Central memory CD8-positive, alpha-beta T cell (primary cell): ENCODE results near the gene SLC24A3.

Experiments used
- ATAC-seq: fragments of 150-1000 bp; cut with Tn5 transposase; replicated peaks from 2 replicates; pipeline ENCODE4 v1.10.0; 2022; ENCODE audit warnings: mild to moderate bottlenecking, moderate FRiP score, moderate number of reproducible peaks; ENCODE audit not compliant: poor library complexity, severe bottlenecking; ENCODE audit errors: extremely low read depth
- DNase-seq, 2 donors: peaks; one replicate each; pipeline ENCODE4 v3.0.0; 2021; ENCODE audit warnings: low spot score in 2 of 2
- H3K27ac Mint-ChIP-seq: one replicate; pipeline ENCODE4 v1.8.0; 2022; ENCODE audit warnings: low read depth, mild to moderate bottlenecking, moderate library complexity, mixed read lengths
- H3K27me3 Mint-ChIP-seq: one replicate; pipeline ENCODE4 v1.8.0; 2022; ENCODE audit warnings: mixed read lengths
- H3K36me3 Mint-ChIP-seq: one replicate; pipeline ENCODE4 v1.8.0; 2022; ENCODE audit warnings: mild to moderate bottlenecking, moderate library complexity, mixed read lengths; ENCODE audit not compliant: insufficient read depth
- H3K4me1 Mint-ChIP-seq: one replicate; pipeline ENCODE4 v1.8.0; 2022; ENCODE audit warnings: mixed read lengths
- H3K4me3 Mint-ChIP-seq: one replicate; pipeline ENCODE4 v1.8.0; 2022; ENCODE audit warnings: mild to moderate bottlenecking, moderate library complexity, mixed read lengths
- H3K9me3 Mint-ChIP-seq: one replicate; pipeline ENCODE4 v1.8.0; 2022; ENCODE audit warnings: mixed read lengths

Gene SLC24A3

DNA sequence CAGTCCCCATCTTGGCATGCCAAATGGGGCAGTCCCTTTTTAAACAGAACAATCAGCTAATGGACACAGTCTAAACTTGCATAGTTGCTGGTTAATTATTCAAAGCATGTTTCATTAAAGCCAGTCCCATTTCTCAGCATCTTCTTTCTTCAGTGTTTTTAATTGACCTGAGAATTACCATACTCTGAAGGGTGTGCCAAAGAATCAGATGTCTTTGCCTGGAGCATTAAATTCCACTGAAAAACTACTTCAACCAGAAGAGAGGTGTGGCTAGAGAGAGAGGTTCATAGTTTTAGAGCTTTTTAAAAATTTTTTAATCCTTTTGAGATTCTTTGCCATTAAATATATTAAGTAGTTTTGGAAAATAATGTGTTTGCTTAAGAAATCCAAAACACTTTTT, 37.9 kb downstream of the SLC24A3 start:
- Mint-ChIP-seq H3K4me1 (no peaks in the 10 kb centered on the region), H3K9me3 (peaks cover 4% of the 10 kb centered on the region), H3K36me3 (peaks cover 2% of the 10 kb centered on the region), H3K27ac (no peak overlapping the region), H3K27me3 (no peaks in the 10 kb centered on the region), H3K4me3 (no peak overlapping the region)
- DNase-seq (no peak), ATAC-seq (no peak)

DNA sequence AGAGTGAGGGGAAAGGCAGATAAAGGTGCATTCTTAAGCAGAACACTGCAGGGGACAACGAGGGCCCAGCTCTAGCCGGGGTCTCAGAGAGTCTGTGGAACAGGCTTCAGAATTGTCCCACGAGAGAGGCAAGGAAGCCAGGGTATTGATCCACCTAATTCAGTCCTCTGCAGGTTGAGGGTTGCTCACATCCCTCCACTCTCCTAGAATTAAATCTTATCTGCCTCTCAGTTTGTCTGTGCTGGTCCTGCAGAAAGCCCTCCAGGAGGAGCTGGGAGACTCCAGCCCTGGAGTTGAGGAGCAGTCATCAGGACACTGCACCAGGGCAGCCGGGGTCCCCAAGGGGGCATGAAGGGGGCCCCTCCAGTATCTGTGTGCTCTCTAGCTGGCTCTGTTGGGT, 39.1 kb downstream of the SLC24A3 start:
- no peak for DNase-seq
- Mint-ChIP-seq H3K36me3 (peaks cover 2% of the 10 kb centered on the region), H3K9me3 (peaks cover 4% of the 10 kb centered on the region), H3K4me3 (no peak overlapping the region), H3K27me3 (no peaks in the 10 kb centered on the region), H3K27ac (no peak overlapping the region), H3K4me1 (no peaks in the 10 kb centered on the region)
- no peak for ATAC-seq

DNA sequence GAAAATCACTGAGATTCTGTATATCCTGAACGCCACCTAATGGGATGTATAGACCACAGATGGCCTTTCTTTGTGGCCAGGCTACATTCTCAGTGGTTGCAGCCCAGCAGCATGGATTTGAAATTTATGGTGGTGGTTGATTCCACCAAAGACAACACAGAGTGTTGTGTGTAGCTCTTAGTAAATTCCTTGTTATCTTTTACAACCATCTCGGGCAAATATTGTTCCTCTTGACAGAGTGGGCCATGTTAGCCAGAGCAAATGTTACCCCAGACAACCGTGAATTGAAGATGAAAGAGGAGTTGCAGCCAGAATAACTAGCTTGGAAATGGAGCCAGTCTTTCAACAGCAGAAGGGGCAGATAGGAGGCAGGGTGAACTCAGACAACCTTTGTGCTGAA, 39.5 kb downstream of the SLC24A3 start:
- Mint-ChIP-seq H3K4me1 (no peaks in the 10 kb centered on the region), H3K27ac (no peak overlapping the region), H3K27me3 (no peaks in the 10 kb centered on the region), H3K4me3 (no peak overlapping the region), H3K9me3 (peaks cover 4% of the 10 kb centered on the region), H3K36me3 (peaks cover 2% of the 10 kb centered on the region)
- no peak for ATAC-seq
- DNase-seq, result no peak

GRCh38 chr20:19252451-19253120, 40.1 kb downstream of the SLC24A3 start:
- Mint-ChIP-seq H3K9me3 (peaks cover 4% of the 10 kb centered on the region), H3K36me3 (peaks cover 2% of the 10 kb centered on the region), H3K4me1 (no peaks in the 10 kb centered on the region), H3K27ac (no peak overlapping the region), H3K4me3 (no peak overlapping the region), H3K27me3 (no peaks in the 10 kb centered on the region)
- DNase-seq (no peak), ATAC-seq (no peak)

GRCh38 chr20:19253316-19253715, 40.9 kb downstream of the SLC24A3 start:
- H3K27me3 Mint-ChIP-seq, result no peaks in the 10 kb centered on the region
- H3K4me1 Mint-ChIP-seq, result no peaks in the 10 kb centered on the region
- H3K9me3 Mint-ChIP-seq, result peaks cover 4% of the 10 kb centered on the region
- H3K36me3 Mint-ChIP-seq, result peaks cover 2% of the 10 kb centered on the region
- H3K4me3 Mint-ChIP-seq, result no peak overlapping the region
- DNase-seq (no peak), ATAC-seq (no peak)
- H3K27ac Mint-ChIP-seq, result no peak overlapping the region

DNA sequence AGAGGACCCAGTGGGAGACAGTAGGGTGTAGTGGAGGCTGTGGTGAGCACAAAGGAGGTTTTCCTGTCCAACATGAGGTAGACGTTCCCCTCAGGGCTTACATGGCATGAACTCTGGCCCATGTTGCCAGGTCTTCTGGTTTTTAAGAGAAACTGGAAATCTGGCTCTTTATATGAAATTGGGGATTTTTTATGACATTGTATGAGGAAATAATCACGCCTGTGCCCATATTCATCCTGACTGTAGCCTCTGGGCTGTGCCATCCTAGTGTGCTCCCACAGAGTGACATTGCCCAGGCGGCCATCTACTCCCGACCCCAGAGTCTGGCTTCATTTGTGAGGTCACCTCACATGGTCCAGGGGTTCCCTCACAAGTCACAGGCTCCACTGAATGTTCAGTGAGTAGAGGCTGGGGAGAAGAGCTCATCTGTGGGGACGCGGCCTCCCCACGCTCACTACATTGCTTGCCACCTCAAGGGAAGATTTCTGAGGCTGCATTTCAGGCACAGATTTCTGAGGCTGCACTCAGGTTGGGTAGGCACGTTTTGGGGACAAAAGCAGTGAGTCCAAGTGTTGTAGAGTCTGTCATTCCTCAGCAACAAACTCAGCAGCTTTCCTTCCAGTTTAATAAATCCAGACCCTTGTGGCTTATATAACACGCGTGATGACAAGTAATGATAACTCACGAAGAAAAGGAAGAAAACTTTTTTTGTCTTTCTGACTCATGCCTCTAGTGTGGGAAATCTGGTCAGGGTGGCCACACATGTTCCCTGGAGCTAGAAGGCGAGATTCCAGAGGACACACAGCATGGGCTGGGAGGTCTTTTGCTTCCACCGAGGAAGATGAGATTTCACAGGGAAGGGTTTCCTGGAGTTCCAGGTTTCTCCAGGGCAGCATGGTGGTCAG, 41.7 kb downstream of the SLC24A3 start:
- Mint-ChIP-seq H3K36me3 (peaks cover 2% of the 10 kb centered on the region), H3K4me1 (no peaks in the 10 kb centered on the region), H3K27me3 (no peaks in the 10 kb centered on the region), H3K9me3 (no peaks in the 10 kb centered on the region), H3K27ac (no peak overlapping the region), H3K4me3 (no peak overlapping the region)
- no peak for ATAC-seq
- DNase-seq, result no peak

DNA sequence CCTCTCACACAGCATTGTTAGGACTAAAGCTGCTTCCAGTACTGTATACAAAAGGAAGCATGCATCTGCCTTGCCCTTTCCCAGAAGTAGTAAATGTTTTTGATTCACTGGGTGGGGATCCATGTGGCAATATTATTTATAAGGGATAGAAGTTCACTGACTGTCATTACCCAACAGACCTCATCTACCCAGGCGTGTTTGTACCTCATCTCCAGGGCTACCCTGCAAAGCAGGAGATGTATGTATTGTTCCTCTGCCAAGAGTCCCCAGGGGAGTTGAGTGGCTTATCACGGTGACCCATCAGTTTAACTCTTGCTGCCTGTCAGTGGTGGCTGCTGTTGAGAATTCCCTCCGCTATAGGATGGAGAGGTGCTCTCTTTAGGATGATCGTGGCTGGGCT, 42.5 kb downstream of the SLC24A3 start:
- Mint-ChIP-seq H3K4me1 (no peaks in the 10 kb centered on the region), H3K9me3 (no peaks in the 10 kb centered on the region), H3K36me3 (peaks cover 2% of the 10 kb centered on the region), H3K27me3 (no peaks in the 10 kb centered on the region), H3K27ac (no peak overlapping the region), H3K4me3 (no peak overlapping the region)
- ATAC-seq (no peak), DNase-seq (no peak)

GRCh38 chr20:19256085-19256484, 43.6 kb downstream of the SLC24A3 start:
- ATAC-seq, result no peak
- DNase-seq, result no peak
- Mint-ChIP-seq H3K27me3 (no peaks in the 10 kb centered on the region), H3K4me1 (no peaks in the 10 kb centered on the region), H3K4me3 (no peak overlapping the region), H3K27ac (no peak overlapping the region), H3K36me3 (peaks cover 2% of the 10 kb centered on the region), H3K9me3 (no peaks in the 10 kb centered on the region)

DNA sequence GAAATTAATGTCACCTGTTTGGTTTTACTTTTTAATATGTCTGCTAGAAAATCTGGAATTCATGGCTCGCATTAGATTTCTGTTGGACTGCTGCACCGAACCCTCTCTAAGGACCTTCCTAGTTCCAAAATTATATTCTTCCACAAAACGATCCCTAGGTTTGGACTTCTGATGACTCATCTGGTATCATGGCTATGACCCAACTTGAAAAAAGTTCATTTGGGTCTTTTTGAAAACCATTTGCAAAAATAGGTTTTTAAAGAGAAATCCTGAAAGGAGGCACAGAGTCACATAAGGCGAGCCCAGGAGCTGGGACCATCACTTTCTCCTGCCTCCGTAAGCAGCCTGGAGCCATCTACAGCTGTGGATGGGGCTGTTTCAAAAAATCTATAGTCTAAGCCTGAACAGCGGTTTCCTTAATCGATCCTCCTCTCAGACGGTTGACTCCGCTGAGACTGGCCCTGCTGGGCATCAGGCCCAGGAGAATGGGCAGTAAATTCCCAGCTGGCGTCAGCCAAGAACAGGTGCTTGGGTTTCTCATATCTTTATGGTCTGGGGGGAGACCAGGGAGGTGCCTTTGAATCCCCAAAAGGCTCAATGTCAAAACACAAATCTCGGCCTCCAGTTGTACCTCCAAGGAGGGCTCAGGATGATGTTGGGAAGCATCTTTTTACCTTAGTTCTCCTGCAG, 44.6 kb downstream of the SLC24A3 start:
- H3K4me3 Mint-ChIP-seq, result no peak overlapping the region
- no peak for ATAC-seq
- no peaks in the 10 kb centered on the region for H3K27me3 Mint-ChIP-seq

GRCh38 chr20:19257865-19258264, 45.4 kb downstream of the SLC24A3 start:
- Mint-ChIP-seq H3K4me3 (no peak overlapping the region), H3K27me3 (no peaks in the 10 kb centered on the region), H3K4me1 (no peaks in the 10 kb centered on the region), H3K36me3 (peaks cover 2% of the 10 kb centered on the region), H3K27ac (no peak overlapping the region), H3K9me3 (no peaks in the 10 kb centered on the region)
- no peak for DNase-seq
- ATAC-seq, result no peak

More for the DNA sequence above, 44.6 kb downstream of the SLC24A3 start:
- peaks cover 2% of the 10 kb centered on the region for H3K36me3 Mint-ChIP-seq
- no peaks in the 10 kb centered on the region for H3K9me3 Mint-ChIP-seq
- DNase-seq, result no peak
- H3K4me1 Mint-ChIP-seq, result no peaks in the 10 kb centered on the region
- H3K27ac Mint-ChIP-seq, result no peak overlapping the region

DNA sequence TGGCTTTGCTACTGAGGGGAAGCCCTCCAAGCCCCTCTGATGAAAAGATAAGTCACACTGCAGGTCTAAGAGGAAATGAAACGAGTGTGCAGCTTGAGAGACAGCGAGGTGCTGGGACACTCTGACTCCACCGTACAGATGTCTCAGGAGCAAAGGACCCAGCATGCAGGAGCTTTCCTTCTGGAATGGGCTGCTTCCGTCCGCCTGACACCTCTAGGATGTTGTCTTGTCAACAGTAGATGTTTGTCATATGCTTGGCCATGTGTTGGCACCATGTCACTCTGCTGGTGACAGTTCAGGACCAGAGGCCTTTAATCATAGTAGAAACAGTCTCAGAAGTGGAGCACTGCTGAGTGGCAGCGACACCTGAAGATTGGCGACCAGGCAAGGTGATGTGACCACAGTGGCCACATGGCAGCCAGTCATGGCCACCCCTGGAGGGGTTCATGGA, 46.7 kb downstream of the SLC24A3 start:
- no peaks in the 10 kb centered on the region for H3K4me1 Mint-ChIP-seq
- no peak overlapping the region for H3K4me3 Mint-ChIP-seq
- no peaks in the 10 kb centered on the region for H3K36me3 Mint-ChIP-seq
- DNase-seq (no peak), ATAC-seq (no peak)
- H3K9me3 Mint-ChIP-seq, result no peaks in the 10 kb centered on the region
- H3K27me3 Mint-ChIP-seq, result no peaks in the 10 kb centered on the region
- H3K27ac Mint-ChIP-seq, result no peak overlapping the region

- Mint-ChIP-seq H3K9me3 (no peaks in the 10 kb centered on the region), H3K36me3 (no peaks in the 10 kb centered on the region), H3K4me3 (no peak overlapping the region), H3K4me1 (no peaks in the 10 kb centered on the region), H3K27me3 (no peaks in the 10 kb centered on the region), H3K27ac (no peak overlapping the region)
- DNase-seq (no peak), ATAC-seq (no peak)
Measured at GRCh38 chr20:19260412-19261090, 48.1 kb downstream of the SLC24A3 start.
